A673 (cell line): ENCODE results near the gene DNAJC22. TPM values are rescaled to one million over a fixed set of nuclear protein-coding genes. Genes with fewer than 3 reads are reported as not detected.

Experiments
- BruUV-seq: library from RNA; stranded (reverse); fragments of 400-500 nt; replicated peaks from 2 replicates; lab custom pipeline; 2021; lab: Mats Ljungman, UMichigan
- CTCF ChIA-PET: fragments of 300-600 bp; sonication (Branson Sonifier 250); formaldehyde crosslinking; loops from one replicate; lab custom pipeline; 2022; ENCODE audit warnings: antibody characterized with exemption; lab: Charles Lee
- POLR2A ChIA-PET: fragments of 300-600 bp; sonication (Branson Sonifier 250); formaldehyde crosslinking; loops from one replicate; lab custom pipeline; 2022; ENCODE audit warnings: antibody characterized with exemption; ENCODE audit not compliant: low non-redundant PET; lab: Charles Lee
- DNase-seq: peaks from one replicate; pipeline ENCODE4 v3.0.0-alpha.2; 2015; ENCODE audit warnings: low spot score
- H3K27ac ChIP-seq: fragments of 200-600 bp; sonication (generic); 2 replicates; pipeline ENCODE4 v1.5.1; 2016; ENCODE audit warnings: mixed run types, low read depth, mild to moderate bottlenecking, mixed read lengths, antibody characterized with exemption, low read length; ENCODE audit not compliant: poor library complexity, severe bottlenecking
- H3K27me3 ChIP-seq: fragments of 200-600 bp; sonication (generic); replicated peaks from 2 replicates; pipeline ENCODE4 v1.6.1; 2017; ENCODE audit warnings: mixed run types, low read depth, mild to moderate bottlenecking, mixed read lengths, antibody characterized with exemption, low read length; ENCODE audit not compliant: insufficient read depth, poor library complexity
- H3K36me3 ChIP-seq: fragments of 200-600 bp; sonication (generic); 2 replicates; pipeline ENCODE4 v1.6.1; 2016; ENCODE audit warnings: mixed run types, mild to moderate bottlenecking, mixed read lengths, antibody characterized with exemption, low read length; ENCODE audit not compliant: insufficient read depth, poor library complexity, severe bottlenecking
- H3K4me1 ChIP-seq: fragments of 200-600 bp; sonication (generic); 2 replicates; pipeline ENCODE4 v1.6.1; 2017; ENCODE audit warnings: mixed run types, mild to moderate bottlenecking, mixed read lengths, antibody characterized with exemption, low read length; ENCODE audit not compliant: insufficient read depth, poor library complexity, severe bottlenecking
- H3K4me3 ChIP-seq: fragments of 200-600 bp; sonication (generic); 2 replicates; pipeline ENCODE4 v1.5.1; 2016; ENCODE audit warnings: low read depth, mixed run types, mild to moderate bottlenecking, mixed read lengths, low read length; ENCODE audit not compliant: poor library complexity, severe bottlenecking
- H3K9me3 ChIP-seq: fragments of 200-600 bp; sonication (generic); 2 replicates; pipeline ENCODE4 v1.6.1; 2016; ENCODE audit warnings: mixed run types, low read depth, mild to moderate bottlenecking, mixed read lengths, antibody characterized with exemption, low read length; ENCODE audit not compliant: poor library complexity, severe bottlenecking
- EZH2 ChIP-seq: fragments of 200-600 bp; sonication (generic); IDR thresholded peaks from 2 replicates; pipeline ENCODE4 v1.6.1; 2017; ENCODE audit warnings: borderline replicate concordance, low read depth, mild to moderate bottlenecking, mixed read lengths, antibody characterized with exemption, low read length; ENCODE audit not compliant: poor library complexity, severe bottlenecking
- intact Hi-C: fragments of 100-400 bp; cut with micrococcal nuclease; formaldehyde crosslinking; loops from one replicate; pipeline ENCODE4 v1.10.0; 2022; ENCODE audit not compliant: unreplicated experiment
- total RNA-seq: library from RNA; stranded (reverse); gene quantifications from 2 replicates; pipeline ENCODE4 v1.2.3, GENCODE V29; 2021
- TF ChIP-seq, protein P1 (sequence below): fragments of 300-800, 200-600 bp; sonication (generic); conservative IDR thresholded peaks from 2 replicates; pipeline ENCODE4 v1.5.1; 2017; ENCODE audit warnings: low read depth, mild to moderate bottlenecking, antibody characterized with exemption, low read length, moderate library complexity, mixed read lengths

DNAJC22 gene
- total RNA-seq, 1 experiment from 2014 or later: 1.9 TPM

DNA sequence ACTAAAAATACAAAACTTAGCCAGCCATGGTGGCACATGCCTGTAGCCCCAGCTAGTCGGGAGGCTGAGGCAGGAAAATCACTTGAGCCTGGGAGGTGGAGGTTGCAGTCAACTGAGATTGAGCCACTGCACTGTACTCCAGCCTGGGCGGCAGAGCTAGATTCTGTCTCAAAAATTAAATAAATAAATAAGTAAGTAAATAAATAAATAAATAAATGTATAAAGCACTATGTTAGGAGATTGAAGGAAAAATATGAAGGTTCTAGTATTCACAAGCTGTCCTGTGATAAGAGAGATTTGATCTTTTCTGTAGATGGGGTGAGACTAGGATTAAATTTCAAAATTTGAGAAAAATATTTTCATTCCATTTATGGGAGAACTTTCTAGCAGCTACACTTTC is 5.7 kb downstream of the DNAJC22 start:
- TF ChIP-seq EZH2: no peak
- TF ChIP-seq, protein P1, sequence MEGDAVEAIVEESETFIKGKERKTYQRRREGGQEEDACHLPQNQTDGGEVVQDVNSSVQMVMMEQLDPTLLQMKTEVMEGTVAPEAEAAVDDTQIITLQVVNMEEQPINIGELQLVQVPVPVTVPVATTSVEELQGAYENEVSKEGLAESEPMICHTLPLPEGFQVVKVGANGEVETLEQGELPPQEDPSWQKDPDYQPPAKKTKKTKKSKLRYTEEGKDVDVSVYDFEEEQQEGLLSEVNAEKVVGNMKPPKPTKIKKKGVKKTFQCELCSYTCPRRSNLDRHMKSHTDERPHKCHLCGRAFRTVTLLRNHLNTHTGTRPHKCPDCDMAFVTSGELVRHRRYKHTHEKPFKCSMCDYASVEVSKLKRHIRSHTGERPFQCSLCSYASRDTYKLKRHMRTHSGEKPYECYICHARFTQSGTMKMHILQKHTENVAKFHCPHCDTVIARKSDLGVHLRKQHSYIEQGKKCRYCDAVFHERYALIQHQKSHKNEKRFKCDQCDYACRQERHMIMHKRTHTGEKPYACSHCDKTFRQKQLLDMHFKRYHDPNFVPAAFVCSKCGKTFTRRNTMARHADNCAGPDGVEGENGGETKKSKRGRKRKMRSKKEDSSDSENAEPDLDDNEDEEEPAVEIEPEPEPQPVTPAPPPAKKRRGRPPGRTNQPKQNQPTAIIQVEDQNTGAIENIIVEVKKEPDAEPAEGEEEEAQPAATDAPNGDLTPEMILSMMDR: no peak
- no peaks in the 10 kb centered on the region for H3K9me3 ChIP-seq
- BruUV-seq: no TSS peak
- H3K27ac ChIP-seq: no peak overlapping the region
- no peaks in the 10 kb centered on the region for H3K27me3 ChIP-seq
- H3K4me1 ChIP-seq: peaks cover 8% of the 10 kb centered on the region
- intact Hi-C loops: no loop called here
- H3K36me3 ChIP-seq: no peaks in the 10 kb centered on the region
- DNase-seq: no peak
- POLR2A ChIA-PET: interaction anchor here (0.6 kb wide), 1 partner anchor 77 kb away, joined by 4 read pairs; no protein-coding TSS in a partner anchor
- no peak overlapping the region for H3K4me3 ChIP-seq
- CTCF ChIA-PET: no interaction called here

DNA sequence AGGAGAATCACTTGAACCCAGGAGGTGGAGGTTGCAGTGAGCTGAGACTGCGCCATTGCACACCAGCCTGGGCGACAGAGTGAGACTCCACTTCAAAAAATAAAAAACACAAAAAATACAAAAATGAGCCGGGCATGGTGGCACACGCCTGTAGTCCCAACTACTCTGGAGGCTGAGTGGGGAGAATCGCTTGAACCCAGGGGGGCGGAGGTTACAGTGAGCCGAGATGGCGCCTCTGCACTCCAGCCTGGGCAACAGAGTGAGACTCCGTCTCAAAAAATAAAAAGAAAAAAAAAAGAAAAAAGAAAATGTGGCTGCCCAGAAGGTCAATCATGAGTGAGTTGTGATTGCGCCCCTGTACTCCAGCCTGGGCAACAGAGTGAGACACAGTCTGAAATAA is 9.2 kb downstream of the DNAJC22 start:
- no peak for TF ChIP-seq EZH2
- TF ChIP-seq, protein P1: no peak
- Histone ChIP-seq H3K27me3 (no peaks in the 10 kb centered on the region), H3K9me3 (no peaks in the 10 kb centered on the region), H3K4me1 (peaks cover 5% of the 10 kb centered on the region), H3K36me3 (no peaks in the 10 kb centered on the region), H3K27ac (no peak overlapping the region), H3K4me3 (no peak overlapping the region)
- intact Hi-C loops: loop anchor here (2.0 to 5.0 kb wide), 2 partner anchors 67 to 226 kb away; no protein-coding TSS in a partner anchor
- CTCF ChIA-PET: no interaction called here
- DNase-seq: no peak
- BruUV-seq: no TSS peak
- POLR2A ChIA-PET: no interaction called here

- no peak for TF ChIP-seq EZH2
- TF ChIP-seq, protein P1: peak; percentile 65
- Histone ChIP-seq H3K27ac (no peak overlapping the region), H3K9me3 (no peaks in the 10 kb centered on the region), H3K27me3 (no peaks in the 10 kb centered on the region), H3K4me3 (no peak overlapping the region), H3K36me3 (no peaks in the 10 kb centered on the region), H3K4me1 (peaks cover 5% of the 10 kb centered on the region)
- ChIA-PET POLR2A (no interaction called here), CTCF (interaction anchor here (0.5 to 2.5 kb wide), 10 partner anchors 9 to 224 kb away, joined by 3 to 33 read pairs (median 6); no protein-coding TSS in a partner anchor)
- intact Hi-C loops: loop anchor here (2.0 to 5.0 kb wide), 2 partner anchors 68 to 225 kb away; no protein-coding TSS in a partner anchor
- DNase-seq: peak; percentile 69
- no TSS peak for BruUV-seq
These were observed 10.5 kb downstream of the DNAJC22 start for GRCh38 chr12:49357103-49357678.
